ENCODE results near the gene MDH2.
"Not testable (repeated sequence)": the region's sequence is repeated elsewhere in the genome, so short reads cannot be mapped to it uniquely, and the experiment has no call there.

The MDH2 gene

DNA sequence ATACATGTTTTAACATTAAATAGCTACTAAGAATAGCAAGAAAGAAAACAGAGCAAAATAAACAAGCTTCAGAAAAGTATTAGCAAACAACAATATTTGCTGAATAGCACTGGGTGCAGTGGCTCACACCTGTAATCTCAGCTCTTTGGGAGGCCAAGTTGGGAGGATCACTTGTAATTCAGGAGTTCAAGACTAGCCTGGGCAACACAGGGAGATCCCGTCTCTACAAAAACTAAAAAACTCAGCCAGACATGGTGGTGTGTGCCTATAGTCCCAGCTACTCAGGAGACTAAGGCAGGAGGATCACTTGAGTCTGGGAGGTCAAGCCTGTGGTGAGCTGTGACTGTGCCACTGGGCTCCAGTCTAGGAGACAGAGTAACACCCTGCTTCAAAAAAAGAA is 66.8 kb downstream of the MDH2 start:
- DNase-seq (ENCODE audit: low spot score) = not testable (repeated sequence)
